ENCODE measurements around the gene PCCB. TPM values are rescaled to one million over a fixed set of nuclear protein-coding genes. Genes with fewer than 3 reads are reported as not detected.

The PCCB gene
- total RNA-seq (2022; extraction: Qiagen RNA extraction; ENCODE audit: low read depth): 26.7 to 32.7 TPM (median 29.1 TPM) in 5 replicates

DNA sequence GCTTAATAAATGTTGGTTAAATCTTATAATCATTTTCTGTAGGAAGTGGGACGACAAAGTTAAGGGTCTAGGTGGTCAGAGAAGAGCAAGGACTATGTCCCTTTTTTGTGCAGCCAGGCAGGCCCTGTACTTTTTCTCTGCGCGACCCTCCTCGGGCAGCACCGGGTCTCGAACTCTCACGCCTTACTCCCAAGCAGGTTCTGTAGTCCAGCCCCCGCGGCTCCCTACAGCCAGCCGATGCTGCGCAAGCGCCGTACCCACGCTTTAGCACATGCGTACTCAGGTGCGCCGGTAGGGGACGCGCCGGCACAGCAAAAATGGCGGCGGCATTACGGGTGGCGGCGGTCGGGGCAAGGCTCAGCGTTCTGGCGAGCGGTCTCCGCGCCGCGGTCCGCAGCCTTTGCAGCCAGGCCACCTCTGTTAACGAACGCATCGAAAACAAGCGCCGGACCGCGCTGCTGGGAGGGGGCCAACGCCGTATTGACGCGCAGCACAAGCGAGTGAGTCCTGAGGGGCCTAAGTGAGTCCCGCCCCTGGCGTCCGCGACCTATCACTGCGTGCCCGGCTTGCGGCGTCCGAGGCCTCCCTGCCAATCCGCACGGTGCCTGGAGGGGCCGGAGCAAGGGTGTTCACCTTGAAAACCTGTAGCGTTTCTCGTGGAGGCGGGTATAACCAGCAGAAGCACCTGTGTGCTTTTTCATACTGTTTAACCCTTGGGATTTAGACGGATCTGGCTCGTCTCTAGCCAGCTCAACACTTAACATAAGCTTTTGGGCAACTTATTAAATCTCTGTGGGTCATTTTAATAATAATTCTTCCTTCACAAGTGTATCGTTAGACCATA, at the start of gene PCCB:
Gene PCCB (plus strand): TSS at position 282 of the 844 bp plus-strand sequence. CDS start 36 bp downstream, at position 318.

Other genes starting within 250 kb of the PCCB start
- gene MSL2, start 54.0 kb upstream of the PCCB start, total RNA-seq (2022; extraction: Qiagen RNA extraction; ENCODE audit: low read depth): 4.4 to 7.7 TPM (median 7.3 TPM) in 5 replicates

Measured in A549 treated with RU486 at 1 μM for 4 hours (cell line).